Measurements from ENCODE around the gene LARP1.
"Not testable (repeated sequence)": the region's sequence is repeated elsewhere in the genome, so short reads cannot be mapped to it uniquely, and the experiment has no call there.

The LARP1 gene

DNA sequence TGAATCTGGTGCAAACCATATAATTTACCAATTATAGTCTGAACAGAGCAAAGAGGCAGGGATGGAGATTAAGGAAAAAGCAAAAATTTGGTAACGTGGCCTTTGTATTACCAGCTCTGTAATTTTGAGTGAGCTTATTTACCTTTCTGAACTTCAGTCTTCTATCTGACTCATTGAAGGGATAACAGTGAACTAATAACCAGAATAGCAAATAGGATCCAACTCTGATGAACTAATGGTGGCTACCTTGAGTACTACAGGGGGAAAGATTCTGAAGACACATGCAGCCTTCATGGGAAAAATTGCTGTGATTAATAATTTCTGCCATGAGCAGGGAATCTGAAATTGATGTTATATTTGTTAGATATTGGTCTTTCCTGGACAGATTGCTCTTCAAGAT is 23.0 kb upstream of the LARP1 start:
- no peak for DNase-seq

DNA sequence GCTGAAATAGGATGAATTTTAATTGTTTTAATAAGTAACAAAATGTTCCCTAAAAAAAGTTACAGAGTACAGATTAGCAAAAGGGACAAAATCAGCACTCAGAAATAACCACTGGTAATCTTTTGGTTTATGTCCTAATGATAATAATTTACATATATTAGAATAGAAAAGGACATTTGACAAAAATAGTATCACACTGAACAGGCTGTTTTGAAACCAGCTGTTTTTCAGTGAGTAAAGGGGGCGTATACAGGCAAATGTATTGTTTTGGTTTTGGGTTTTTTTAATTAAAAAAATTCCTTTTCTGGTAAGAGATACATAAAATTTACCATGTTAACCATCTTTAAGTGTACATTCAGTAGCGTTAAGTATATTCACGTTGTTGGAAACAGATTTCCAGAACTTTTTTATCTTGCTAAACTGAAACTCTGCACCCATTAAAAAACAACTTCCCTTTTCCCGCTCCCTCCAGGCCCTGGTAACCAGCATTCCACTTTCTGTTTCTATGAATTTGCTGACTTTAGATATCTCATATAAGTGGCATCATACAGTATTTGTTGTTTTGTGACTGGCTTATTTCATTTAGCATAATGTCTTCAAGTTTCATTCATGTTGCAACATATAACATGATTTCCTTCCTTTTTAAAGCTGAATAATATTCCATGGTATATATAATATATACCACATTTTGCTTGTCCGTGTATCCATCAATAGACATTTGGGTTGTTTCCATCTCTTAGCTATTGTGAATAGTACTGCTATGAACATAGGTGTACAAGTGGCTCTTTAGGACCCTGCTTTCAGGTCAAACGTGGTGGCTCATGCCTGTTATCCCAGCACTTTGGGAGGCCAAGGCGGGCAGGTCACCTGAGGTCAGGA is 20.6 kb upstream of the LARP1 start:
- in situ Hi-C loops (cut with HindIII; ENCODE audit: low pct_ligation_motif_present, low pct_unique_long_range_greater_than_20kb, low sequenced_read_pairs) = no loop called here

More for the DNA sequence above, 23.0 kb upstream of the LARP1 start:
- in situ Hi-C loops (cut with HindIII; ENCODE audit: low pct_ligation_motif_present, low pct_unique_long_range_greater_than_20kb, low sequenced_read_pairs) = no loop called here

DNA sequence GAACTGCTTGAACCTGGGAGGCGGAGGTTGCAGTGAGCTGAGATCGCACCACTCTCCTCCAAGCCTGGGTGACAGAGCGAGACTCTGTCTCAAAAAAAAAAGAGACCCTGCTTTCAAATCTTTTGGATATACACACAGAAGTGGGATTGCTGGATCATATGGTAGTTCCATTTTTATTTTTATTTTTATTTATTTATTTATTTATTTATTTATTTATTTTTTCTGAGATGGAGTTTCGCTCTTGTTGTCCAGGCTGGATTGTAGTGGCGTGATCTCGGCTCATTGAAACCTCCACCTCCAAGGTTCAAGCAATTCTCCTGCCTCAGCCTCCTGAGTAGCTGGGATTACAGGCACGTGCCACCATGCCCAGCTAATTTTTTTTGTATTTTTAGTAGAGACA is 19.8 kb upstream of the LARP1 start:
- DNase-seq; in situ Hi-C loops (cut with HindIII; ENCODE audit: low pct_ligation_motif_present, low pct_unique_long_range_greater_than_20kb, low sequenced_read_pairs): not testable (repeated sequence)

More for the DNA sequence above, 20.6 kb upstream of the LARP1 start:
- DNase-seq = no peak

DNA sequence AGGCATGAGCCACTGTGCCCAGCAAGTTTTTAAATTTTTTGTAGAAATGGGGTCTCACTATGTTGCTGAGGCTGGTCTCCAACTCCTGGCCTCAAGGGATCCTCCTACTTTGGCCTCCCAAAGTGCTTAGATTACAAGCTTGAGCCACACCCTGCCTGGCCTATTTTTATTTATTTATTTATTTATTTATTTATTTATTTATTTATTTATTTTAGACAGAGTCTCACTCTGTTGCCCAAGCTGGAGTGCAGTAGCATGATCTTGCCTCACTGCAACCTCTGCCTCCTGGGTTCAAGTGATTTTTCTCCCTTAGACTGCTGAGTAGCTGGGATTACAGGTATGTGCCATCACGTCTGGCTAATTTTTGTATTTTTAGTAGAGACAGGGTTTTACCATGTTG is 18.8 kb upstream of the LARP1 start:
- DNase-seq; in situ Hi-C loops (cut with HindIII; ENCODE audit: low pct_ligation_motif_present, low pct_unique_long_range_greater_than_20kb, low sequenced_read_pairs): not testable (repeated sequence)

DNA sequence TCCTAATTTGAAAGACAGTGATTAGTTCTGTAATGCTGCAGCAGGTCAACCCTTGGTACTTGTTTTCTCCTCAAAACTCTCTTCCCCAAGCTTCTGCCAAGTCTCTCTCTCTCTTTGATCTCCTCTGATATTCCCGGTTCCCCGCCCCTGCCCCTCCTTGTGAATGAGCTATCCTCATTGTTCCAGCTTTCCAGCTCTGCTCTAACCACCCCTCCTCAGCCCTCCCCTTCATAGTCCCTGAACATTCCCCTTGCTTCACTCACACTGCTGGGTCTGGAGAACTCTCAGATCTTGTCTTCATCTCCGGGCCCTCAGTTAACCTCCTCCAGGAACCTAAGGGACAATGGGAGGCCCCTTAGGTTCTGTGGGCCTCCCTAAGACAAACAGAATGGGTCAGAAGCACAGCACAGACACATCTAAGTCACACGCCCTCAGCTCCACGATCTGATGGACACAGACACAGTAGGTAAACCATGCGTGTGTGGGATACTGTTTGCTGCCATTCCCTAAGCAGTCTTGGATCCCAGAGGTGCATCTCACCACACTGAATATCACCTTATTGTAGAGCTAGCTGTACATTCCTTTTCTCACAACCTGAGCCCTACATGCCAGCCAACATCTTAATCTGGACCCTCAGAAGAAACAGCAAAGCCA is 17.4 kb upstream of the LARP1 start:
- no peak for DNase-seq
- in situ Hi-C loops (cut with HindIII; ENCODE audit: low pct_ligation_motif_present, low pct_unique_long_range_greater_than_20kb, low sequenced_read_pairs) = no loop called here

DNA sequence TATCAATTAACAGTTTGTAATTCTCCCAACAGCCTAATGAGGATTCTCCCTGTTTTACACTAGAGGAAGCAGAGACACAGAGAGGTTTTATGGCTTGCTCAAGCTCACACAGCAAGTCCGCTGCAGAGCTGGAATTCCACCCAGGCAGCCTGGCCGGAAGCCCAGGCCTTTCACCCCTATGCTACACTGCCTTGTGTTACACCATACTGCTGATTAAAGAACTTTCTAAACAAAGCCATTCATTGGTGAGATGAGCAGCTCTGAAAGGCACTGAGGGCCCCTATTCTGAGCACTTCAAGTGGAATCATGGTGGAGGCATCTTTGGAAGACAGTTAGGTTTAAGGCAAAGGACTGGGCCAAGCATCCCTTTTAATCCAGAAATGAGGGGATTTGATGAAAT is 14.7 kb upstream of the LARP1 start:
- in situ Hi-C loops (cut with HindIII; ENCODE audit: low pct_ligation_motif_present, low pct_unique_long_range_greater_than_20kb, low sequenced_read_pairs) = no loop called here

DNA sequence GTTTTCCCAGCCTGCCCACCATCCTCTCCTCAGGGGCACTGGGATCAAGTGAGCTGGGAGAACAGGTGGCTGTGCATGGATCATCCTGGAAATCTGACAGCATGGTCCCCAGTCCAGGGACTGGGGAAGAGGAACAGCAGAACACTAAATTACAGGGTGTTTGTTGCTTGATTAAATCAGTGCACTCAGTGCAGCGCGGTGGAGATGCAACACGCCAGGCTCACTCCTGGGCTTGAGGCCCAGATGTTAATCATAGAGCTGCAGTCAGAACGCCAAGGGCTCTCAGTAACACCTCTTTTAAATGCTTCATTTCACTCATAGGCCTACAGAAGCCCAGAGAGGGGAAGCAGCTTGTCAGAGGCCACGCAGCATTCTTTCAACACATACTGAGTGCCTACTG is 14.2 kb upstream of the LARP1 start:
- in situ Hi-C loops (cut with HindIII; ENCODE audit: low pct_ligation_motif_present, low pct_unique_long_range_greater_than_20kb, low sequenced_read_pairs) = no loop called here
- no peak for DNase-seq

More for the DNA sequence above, 14.7 kb upstream of the LARP1 start:
- DNase-seq = no peak

DNA sequence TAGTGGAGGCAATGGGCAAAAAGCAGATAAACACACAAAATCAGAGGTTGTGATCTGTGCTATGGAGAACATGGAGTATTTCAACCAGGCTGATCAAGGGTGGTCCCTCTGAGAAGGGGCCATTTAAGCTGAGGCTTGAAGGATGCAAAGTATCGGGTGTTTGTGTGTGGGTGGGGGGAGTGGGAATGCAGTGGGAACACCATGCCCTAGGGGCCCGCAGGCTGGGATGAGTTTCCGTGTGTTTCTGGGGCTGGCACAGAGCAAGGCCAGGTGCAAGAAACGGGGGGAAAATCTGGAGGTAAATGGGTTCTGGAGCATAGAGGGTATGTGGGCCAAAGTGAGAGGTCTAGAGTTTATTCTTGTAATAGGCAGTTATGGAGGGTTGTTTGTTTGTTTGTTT is 13.8 kb upstream of the LARP1 start:
- in situ Hi-C loops (cut with HindIII; ENCODE audit: low pct_ligation_motif_present, low pct_unique_long_range_greater_than_20kb, low sequenced_read_pairs) = no loop called here
- no peak for DNase-seq

DNA sequence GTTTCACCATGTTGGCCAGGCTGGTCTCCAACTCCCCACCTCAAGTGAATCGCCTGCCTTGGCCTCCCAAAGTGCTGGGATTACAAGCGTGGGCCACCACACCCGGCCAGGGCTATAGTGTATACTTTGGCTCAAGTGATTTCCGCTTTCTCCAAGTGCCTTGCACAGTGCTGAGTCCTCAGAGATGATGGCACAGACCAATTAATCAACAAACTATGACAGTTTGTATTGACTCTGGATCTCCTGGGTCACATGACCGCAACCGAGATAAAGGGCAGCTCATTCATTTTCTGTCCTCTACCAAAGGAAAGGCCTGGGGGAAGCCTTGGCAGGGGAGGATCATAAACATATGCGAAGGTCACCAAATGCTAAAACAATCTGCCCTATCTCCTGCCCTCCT is 11.4 kb upstream of the LARP1 start:
- DNase-seq = no peak
- in situ Hi-C loops (cut with HindIII; ENCODE audit: low pct_ligation_motif_present, low pct_unique_long_range_greater_than_20kb, low sequenced_read_pairs) = no loop called here

DNA sequence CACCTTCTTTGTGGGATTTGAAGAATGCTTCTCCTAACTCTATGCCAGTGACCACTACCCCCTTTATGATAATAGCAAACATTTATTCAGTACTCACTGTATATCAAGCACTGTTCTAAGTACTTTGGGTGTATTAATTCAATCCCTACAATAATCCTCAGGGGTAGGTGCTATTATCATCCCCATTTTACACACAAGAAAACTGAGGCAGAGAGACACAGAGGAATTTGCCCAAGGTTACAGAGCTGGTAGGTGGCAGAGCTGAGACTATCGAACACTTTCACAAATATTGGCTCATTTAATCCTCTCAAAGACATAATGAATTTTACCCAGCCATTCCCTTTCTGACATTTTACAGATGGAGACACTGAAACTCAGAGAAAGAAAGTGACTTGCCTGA is 9.8 kb upstream of the LARP1 start:
- DNase-seq = no peak
- in situ Hi-C loops (cut with HindIII; ENCODE audit: low pct_ligation_motif_present, low pct_unique_long_range_greater_than_20kb, low sequenced_read_pairs) = no loop called here

DNA sequence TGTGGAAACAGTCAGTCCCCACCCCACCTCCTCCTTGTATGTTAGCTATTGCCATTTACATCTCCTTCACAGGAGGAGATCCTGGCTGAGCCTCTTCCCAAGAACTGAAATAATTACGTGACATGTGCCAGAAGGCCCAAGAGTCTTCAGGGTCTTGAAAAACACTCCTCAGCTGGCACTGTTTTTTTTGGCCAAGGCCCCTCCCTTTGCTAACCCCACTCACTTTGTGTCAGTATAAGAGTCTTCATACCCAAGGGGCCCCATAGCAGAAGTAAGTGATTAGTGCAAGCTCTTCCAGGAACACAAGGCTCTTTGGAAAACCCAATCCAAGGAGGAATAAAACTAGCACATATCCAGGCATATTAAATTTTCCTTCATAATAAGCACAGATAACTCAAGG is 5.7 kb upstream of the LARP1 start:
- in situ Hi-C loops (cut with HindIII; ENCODE audit: low pct_ligation_motif_present, low pct_unique_long_range_greater_than_20kb, low sequenced_read_pairs) = no loop called here
- no peak for DNase-seq

DNA sequence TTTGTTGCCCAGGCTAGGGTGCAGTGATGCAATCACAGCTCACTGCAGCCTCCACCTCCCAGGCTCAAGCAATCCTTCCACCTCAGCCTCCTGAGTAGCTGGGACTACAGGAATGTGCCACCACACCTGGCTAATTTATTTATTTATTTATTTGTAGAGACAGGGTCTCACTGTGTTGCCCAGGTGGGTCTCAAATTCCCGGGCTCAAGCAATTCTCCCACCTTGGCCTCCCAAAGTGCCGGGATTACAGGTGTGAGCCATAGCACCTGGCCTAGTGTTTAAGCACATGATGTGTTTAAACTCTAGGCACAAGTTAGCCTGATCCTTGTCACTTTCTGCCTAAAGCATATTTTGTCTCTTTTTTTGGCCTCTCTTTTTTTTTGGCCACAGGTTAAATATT is 4.5 kb upstream of the LARP1 start:
- DNase-seq; in situ Hi-C loops (cut with HindIII; ENCODE audit: low pct_ligation_motif_present, low pct_unique_long_range_greater_than_20kb, low sequenced_read_pairs): not testable (repeated sequence)

DNA sequence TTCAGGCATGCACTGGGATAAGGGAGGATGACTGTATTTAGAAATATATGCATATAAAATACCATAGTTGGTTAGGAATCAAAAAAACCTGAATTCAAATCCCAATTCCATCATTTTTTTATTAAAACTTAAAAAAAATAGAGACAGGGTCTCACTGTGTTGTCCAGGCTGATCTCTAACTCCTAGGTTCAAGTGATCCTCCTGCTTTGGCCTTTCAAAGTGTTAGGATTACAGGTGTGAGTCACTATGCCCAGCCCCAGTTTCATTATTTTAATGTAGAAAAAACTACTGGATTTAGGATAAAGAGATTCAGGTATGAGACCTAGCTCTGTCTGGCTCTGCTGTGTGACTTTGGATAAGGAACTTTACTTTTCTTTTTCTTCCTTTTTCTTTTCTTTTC is 3.3 kb upstream of the LARP1 start:
- DNase-seq = no peak
- in situ Hi-C loops (cut with HindIII; ENCODE audit: low pct_ligation_motif_present, low pct_unique_long_range_greater_than_20kb, low sequenced_read_pairs) = no loop called here

DNA sequence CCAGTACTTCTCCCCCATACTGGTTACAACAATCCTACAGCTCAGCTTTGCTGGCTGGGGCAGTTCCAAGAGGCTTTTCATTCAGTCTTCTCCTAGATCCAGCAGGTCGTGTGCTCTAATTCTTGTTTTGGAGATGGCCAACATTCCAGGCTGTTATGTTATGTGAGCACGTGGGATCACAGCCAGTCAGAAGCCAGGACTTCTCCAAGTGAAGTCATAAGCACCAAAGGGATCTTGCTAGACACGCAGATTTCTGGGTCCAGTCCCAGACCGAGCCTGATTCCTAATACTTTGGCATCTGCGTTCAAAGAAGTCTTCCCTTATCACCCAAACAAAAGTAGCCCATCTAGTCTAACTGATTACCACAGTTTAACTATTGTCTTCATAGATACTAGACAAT is 1.4 kb upstream of the LARP1 start:
- DNase-seq = no peak
- in situ Hi-C loops (cut with HindIII; ENCODE audit: low pct_ligation_motif_present, low pct_unique_long_range_greater_than_20kb, low sequenced_read_pairs) = no loop called here

DNA sequence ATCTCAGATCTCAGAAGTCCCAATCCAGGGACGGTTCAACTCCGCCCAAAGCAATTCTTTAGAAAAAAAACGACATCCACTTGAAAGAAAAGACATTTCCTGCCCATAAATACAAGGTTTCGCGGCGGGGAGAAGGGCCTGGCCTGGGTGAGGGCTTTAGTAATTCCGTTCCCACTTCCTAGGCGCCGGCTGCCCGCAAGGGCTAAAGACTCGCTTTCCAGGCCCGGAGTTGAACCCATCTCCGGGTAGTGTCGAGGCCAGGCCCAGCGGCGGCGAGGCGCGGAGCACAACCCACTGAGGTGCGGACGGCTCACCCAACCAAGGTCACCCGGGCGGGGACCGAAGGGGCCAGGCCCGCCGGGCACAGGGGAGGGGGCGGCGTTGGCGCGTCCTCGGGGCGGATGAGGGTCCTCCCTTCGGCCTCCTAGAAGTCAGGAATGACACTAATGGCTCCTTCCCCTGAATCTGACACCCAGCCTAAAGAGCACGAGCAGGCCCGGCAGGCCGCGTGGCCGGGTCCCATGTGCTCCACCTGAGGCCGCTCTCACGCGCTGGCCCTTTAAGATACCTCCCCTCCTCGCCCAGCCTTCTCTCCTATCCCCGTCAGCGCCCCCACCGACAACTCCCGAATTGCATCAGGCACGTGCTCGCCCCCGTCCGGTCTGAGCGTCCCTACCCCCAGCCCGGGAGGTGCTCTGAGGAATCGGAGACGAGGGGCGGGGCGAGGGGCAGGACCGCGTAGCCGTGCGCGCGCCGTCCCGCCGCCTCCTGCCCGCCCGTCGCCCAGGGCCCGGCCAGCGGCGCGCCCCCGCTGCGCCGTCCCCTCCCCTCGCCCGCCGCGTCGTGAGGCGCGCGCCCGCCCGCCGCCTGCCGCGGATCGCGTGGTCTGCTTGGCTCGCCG is 467 bp upstream of the LARP1 start:
- DNase-seq = peak; percentile 98
- in situ Hi-C loops (cut with HindIII; ENCODE audit: low pct_ligation_motif_present, low pct_unique_long_range_greater_than_20kb, low sequenced_read_pairs) = no loop called here

DNA sequence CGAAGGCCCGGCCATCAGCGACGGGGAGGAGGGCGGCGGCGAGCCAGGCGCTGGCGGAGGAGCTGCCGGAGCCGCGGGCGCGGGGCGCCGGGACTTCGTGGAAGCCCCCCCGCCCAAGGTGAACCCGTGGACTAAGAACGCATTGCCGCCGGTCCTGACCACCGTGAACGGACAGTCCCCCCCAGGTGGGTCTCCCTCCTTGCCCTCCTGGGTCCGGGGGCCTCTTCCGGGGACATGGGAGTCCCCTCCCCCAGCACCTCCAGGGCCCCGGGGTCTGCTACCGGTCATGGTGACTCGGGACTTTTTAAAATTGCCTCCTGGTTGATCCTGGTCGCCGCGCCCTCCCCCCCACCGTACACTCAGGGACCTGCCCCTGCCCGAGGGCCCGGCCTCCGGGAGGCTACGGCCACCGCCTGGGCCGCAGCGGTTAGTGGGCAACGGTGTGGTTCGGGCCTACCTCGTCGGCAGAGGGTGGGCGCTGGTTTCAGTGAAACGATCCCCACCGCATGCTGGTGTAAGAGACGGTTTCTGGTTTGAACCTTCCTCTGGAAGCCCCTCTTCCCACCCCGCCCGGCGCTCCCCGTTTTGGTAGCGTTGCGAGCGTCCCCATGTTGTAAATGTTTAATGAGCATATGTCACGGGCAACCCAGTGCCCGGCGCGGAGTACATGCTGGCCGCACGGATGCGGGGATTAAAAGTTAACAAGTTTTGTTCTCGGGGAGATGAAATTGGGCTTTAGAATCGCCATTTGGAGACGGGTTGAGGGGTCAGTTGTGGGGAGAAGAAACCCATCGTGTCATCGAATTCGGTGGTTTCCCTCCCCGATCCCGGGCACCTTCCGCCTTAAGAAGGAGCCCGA is 1.1 kb downstream of the LARP1 start:
- peak; percentile 30 for DNase-seq
- in situ Hi-C loops (cut with HindIII; ENCODE audit: low pct_ligation_motif_present, low pct_unique_long_range_greater_than_20kb, low sequenced_read_pairs) = no loop called here

DNA sequence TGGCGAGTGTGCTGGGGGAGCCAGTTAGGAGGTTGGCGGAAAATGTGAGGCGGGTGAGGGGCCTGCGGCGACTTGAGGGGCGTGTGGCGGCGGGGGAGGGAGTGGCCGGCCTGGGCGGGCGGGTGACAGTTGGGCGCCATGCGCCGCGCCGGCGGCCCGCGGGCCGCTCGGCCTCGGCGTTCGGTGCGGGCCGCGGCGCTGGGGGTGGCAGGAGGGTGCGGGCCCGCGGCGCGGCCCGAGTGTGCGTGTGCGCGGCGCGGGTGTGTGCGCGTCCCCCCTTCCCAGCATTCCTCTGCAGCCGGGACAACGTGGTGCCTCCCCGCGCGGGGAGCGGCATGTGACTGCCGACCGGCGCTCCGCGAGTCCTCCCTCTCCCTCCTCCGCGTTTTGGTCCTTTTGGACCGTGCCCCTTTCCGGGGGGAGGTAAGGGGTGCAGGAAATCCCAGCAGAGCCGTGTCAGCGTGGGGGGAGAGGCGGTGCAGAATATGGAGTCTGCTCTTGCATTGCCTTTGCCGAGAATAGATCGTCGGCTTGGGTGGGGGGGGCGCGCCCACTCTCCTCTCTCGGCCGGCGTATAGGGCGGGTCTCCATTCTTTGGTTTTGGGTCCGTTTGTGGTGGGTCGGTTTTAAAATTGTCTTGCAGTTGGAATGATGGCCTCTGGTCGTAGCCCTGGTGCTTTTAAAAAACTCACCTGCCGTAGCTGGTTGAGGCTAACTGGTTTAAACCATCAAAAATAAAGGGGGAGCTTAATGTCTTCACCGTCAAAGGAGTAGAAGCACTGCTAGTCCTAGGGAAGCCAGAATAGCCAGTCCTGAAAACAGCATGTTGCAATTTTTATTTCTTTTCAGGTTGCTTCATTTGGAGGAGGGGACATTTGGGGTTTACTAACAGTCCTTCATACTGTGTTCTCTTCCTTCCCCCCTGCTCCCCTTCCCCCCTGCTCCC is 2.0 kb downstream of the LARP1 start:
- DNase-seq = peak; percentile 25
- in situ Hi-C loops (cut with HindIII; ENCODE audit: low pct_ligation_motif_present, low pct_unique_long_range_greater_than_20kb, low sequenced_read_pairs) = no loop called here

All from ACHN (cell line).